MM.1S (cell line): ENCODE results near the gene HNRNPA3.

Experiments used
- EZH2 ChIP-seq: fragments of 300-600 bp; sonication (generic); optimal IDR thresholded peaks from 2 replicates; pipeline ENCODE3; 2017; ENCODE audit warnings: low read depth, mild to moderate bottlenecking, antibody characterized with exemption, low read length, mixed read lengths
- TF ChIP-seq, protein P1 (sequence below): fragments of 300-600 bp; sonication (generic); IDR thresholded peaks from 2 replicates; pipeline ENCODE4 v1.5.1; 2016; ENCODE audit warnings: antibody characterized with exemption, low read length, mixed read lengths

DNA sequence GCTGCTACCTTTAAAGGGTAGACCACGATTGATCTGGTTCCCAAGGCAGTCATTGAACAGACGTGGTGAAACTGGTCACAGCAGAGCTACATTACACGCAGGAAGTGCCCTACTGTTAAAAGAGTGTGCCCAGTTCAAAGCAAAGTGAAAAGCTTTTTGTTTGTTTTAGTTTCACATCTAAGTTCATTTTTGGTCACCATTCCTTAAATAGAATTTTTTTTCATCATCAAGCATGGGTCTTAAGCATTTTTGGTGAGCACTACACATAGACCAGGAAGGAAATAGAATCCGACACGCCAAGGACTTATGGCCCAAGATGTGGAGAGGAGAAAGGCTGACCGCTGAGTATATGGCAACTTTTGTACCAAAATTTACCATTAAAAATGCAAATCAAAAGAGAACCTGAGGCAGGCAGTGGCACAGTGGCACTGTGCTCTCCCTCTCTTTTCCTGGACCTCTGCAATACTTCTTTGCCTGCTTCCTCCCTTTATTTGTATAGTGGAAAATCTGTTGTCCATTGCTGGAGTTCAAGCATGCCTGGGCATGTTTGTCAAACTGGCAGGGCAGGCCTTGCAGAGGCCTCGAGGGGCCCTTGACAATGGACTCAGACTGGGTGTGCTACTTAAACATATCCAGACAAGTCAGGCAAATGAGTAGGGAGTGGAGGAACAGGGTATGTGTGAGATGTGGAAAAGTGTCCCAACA, 42.6 kb upstream of the HNRNPA3 start:
- TF ChIP-seq, protein P1, sequence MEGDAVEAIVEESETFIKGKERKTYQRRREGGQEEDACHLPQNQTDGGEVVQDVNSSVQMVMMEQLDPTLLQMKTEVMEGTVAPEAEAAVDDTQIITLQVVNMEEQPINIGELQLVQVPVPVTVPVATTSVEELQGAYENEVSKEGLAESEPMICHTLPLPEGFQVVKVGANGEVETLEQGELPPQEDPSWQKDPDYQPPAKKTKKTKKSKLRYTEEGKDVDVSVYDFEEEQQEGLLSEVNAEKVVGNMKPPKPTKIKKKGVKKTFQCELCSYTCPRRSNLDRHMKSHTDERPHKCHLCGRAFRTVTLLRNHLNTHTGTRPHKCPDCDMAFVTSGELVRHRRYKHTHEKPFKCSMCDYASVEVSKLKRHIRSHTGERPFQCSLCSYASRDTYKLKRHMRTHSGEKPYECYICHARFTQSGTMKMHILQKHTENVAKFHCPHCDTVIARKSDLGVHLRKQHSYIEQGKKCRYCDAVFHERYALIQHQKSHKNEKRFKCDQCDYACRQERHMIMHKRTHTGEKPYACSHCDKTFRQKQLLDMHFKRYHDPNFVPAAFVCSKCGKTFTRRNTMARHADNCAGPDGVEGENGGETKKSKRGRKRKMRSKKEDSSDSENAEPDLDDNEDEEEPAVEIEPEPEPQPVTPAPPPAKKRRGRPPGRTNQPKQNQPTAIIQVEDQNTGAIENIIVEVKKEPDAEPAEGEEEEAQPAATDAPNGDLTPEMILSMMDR = no peak
- no peak for TF ChIP-seq EZH2
